Epithelial cell of esophagus (primary cell): Measurements from ENCODE around the gene TBXAS1.
"Not testable (repeated sequence)": the region's sequence is repeated elsewhere in the genome, so short reads cannot be mapped to it uniquely, and the experiment has no call there.

Source experiments
- DNase-seq: peaks from one replicate; pipeline ENCODE4 v3.0.0; 2010; ENCODE audit warnings: low read depth
- H3K4me3 ChIP-seq: 2 replicates; pipeline ENCODE4 v1.5.1; 2011; ENCODE audit warnings: mild to moderate bottlenecking, low read length, control low read depth
- CTCF ChIP-seq: IDR thresholded peaks from 2 replicates; pipeline ENCODE4 v1.5.1; 2011; ENCODE audit warnings: low read depth, mild to moderate bottlenecking, low read length, control low read depth, inconsistent platforms; ENCODE audit not compliant: insufficient read depth; ENCODE audit errors: missing control alignments

Gene TBXAS1

GRCh38 chr7:139900326-139900725 is 71.3 kb downstream of the TBXAS1 start:
- TF ChIP-seq CTCF: no peak
- no peak overlapping the region for H3K4me3 ChIP-seq
- no peak for DNase-seq

GRCh38 chr7:139901056-139901795 is 72.2 kb downstream of the TBXAS1 start:
- DNase-seq: no peak
- no peak for TF ChIP-seq CTCF
- no peak overlapping the region for H3K4me3 ChIP-seq

GRCh38 chr7:139901901-139902300 is 72.8 kb downstream of the TBXAS1 start:
- no peak for DNase-seq
- H3K4me3 ChIP-seq: no peak overlapping the region
- no peak for TF ChIP-seq CTCF

- DNase-seq: no peak
- H3K4me3 ChIP-seq: no peak overlapping the region
- no peak for TF ChIP-seq CTCF
Measured at GRCh38 chr7:139902436-139903102, 73.5 kb downstream of the TBXAS1 start.

GRCh38 chr7:139903103-139903477 is 74.0 kb downstream of the TBXAS1 start:
- H3K4me3 ChIP-seq, DNase-seq: not testable (repeated sequence)

GRCh38 chr7:139906879-139907278 is 77.8 kb downstream of the TBXAS1 start:
- no peak for TF ChIP-seq CTCF
- no peak for DNase-seq

GRCh38 chr7:139908792-139909191 is 79.7 kb downstream of the TBXAS1 start:
- no peak for DNase-seq
- TF ChIP-seq CTCF: no peak
- no peak overlapping the region for H3K4me3 ChIP-seq

More at GRCh38 chr7:139906879-139907278, 77.8 kb downstream of the TBXAS1 start:
- no peak overlapping the region for H3K4me3 ChIP-seq
